ENCODE measurements around the gene PNPO. TPM values are rescaled to one million over a fixed set of nuclear protein-coding genes. Genes with fewer than 3 reads are reported as not detected.
A peak's percentile ranks its signal among the peaks of the same experiment; 100 is the strongest.
"Not testable (repeated sequence)": the region's sequence is repeated elsewhere in the genome, so short reads cannot be mapped to it uniquely, and the experiment has no call there.

The PNPO gene
- total RNA-seq, 2 experiments from 2014 or later: 28.0 to 30.4 TPM

GRCh38 chr17:47905221-47905733 lies 36.1 kb upstream of the PNPO start:
- DNase-seq: no peak
- H3K27me3 Mint-ChIP-seq: no peaks in the 10 kb centered on the region
- H3K9me3 Mint-ChIP-seq (ENCODE audit: low read depth): no peaks in the 10 kb centered on the region
- H3K36me3 Mint-ChIP-seq: peaks cover 15% of the 10 kb centered on the region
- peaks cover 24% of the 10 kb centered on the region for H3K4me1 Mint-ChIP-seq
- H3K27ac Mint-ChIP-seq: no peak overlapping the region
- CTCF ChIA-PET: interaction anchor here (0.9 to 2.2 kb wide), 4 partner anchors 15 to 32 kb away, joined by 3 to 6 read pairs (median 6); no protein-coding TSS in a partner anchor
- no peak for ATAC-seq
- no peak overlapping the region for H3K4me3 Mint-ChIP-seq

- peaks cover 22% of the 10 kb centered on the region for H3K4me1 Mint-ChIP-seq
- DNase-seq (no peak), ATAC-seq (no peak)
- H3K27ac Mint-ChIP-seq: no peak overlapping the region
- CTCF ChIA-PET: interaction anchor here (0.6 to 2.2 kb wide), 3 partner anchors 15 to 197 kb away, joined by 3 to 6 read pairs (median 5); no protein-coding TSS in a partner anchor
- no peaks in the 10 kb centered on the region for H3K9me3 Mint-ChIP-seq (ENCODE audit: low read depth)
- no peaks in the 10 kb centered on the region for H3K27me3 Mint-ChIP-seq
- H3K36me3 Mint-ChIP-seq: peaks cover 15% of the 10 kb centered on the region
- no peak overlapping the region for H3K4me3 Mint-ChIP-seq
Measured at GRCh38 chr17:47906443-47906842, 34.9 kb upstream of the PNPO start.

GRCh38 chr17:47907932-47908562 lies 33.3 kb upstream of the PNPO start:
- Mint-ChIP-seq H3K27ac (no peak overlapping the region), H3K27me3 (no peaks in the 10 kb centered on the region), H3K36me3 (peaks cover 16% of the 10 kb centered on the region), H3K4me1 (peaks cover 19% of the 10 kb centered on the region), H3K9me3 (ENCODE audit: low read depth) (no peaks in the 10 kb centered on the region), H3K4me3 (peak overlapping the region; percentile 20)
- CTCF ChIA-PET: interaction anchor here (1.0 to 1.4 kb wide), 2 partner anchors 41 to 62 kb away, joined by 3 to 4 read pairs; partner anchors contain the start of gene CDK5RAP3
- DNase-seq (no peak), ATAC-seq (no peak)

GRCh38 chr17:47913050-47913449 lies 28.3 kb upstream of the PNPO start:
- Mint-ChIP-seq H3K4me1 (peaks cover 12% of the 10 kb centered on the region), H3K27me3 (no peaks in the 10 kb centered on the region), H3K9me3 (ENCODE audit: low read depth) (no peaks in the 10 kb centered on the region), H3K36me3 (peaks cover 18% of the 10 kb centered on the region), H3K27ac (no peak overlapping the region), H3K4me3 (no peak overlapping the region)
- ATAC-seq (no peak), DNase-seq (no peak)
- CTCF ChIA-PET: no interaction called here

- CTCF ChIA-PET: no interaction called here
- DNase-seq: no peak
- H3K9me3 Mint-ChIP-seq (ENCODE audit: low read depth): no peaks in the 10 kb centered on the region
- peaks cover 15% of the 10 kb centered on the region for H3K36me3 Mint-ChIP-seq
- peaks cover 13% of the 10 kb centered on the region for H3K4me1 Mint-ChIP-seq
- no peaks in the 10 kb centered on the region for H3K27me3 Mint-ChIP-seq
- H3K27ac Mint-ChIP-seq: no peak overlapping the region
- no peak for ATAC-seq
- H3K4me3 Mint-ChIP-seq: no peak overlapping the region
Measured at GRCh38 chr17:47914306-47914948, 26.9 kb upstream of the PNPO start.

- no peak overlapping the region for H3K27ac Mint-ChIP-seq
- ATAC-seq (no peak), DNase-seq (no peak)
- H3K4me3 Mint-ChIP-seq: no peak overlapping the region
- H3K9me3 Mint-ChIP-seq (ENCODE audit: low read depth): no peaks in the 10 kb centered on the region
- CTCF ChIA-PET: interaction anchor here (0.6 to 1.3 kb wide), 2 partner anchors 26 to 75 kb away, joined by 3 read pairs; partner anchors contain the start of gene SCRN2
- H3K27me3 Mint-ChIP-seq: no peaks in the 10 kb centered on the region
- H3K4me1 Mint-ChIP-seq: peaks cover 11% of the 10 kb centered on the region
- peaks cover 15% of the 10 kb centered on the region for H3K36me3 Mint-ChIP-seq
Measured at GRCh38 chr17:47915776-47916398, 25.5 kb upstream of the PNPO start.

GRCh38 chr17:47916489-47917208 lies 24.7 kb upstream of the PNPO start:
- Mint-ChIP-seq H3K4me3 (no peak overlapping the region), H3K4me1 (peaks cover 11% of the 10 kb centered on the region), H3K27me3 (no peaks in the 10 kb centered on the region), H3K9me3 (ENCODE audit: low read depth) (no peaks in the 10 kb centered on the region), H3K36me3 (peaks cover 16% of the 10 kb centered on the region), H3K27ac (peak overlapping the region; percentile 29)
- no peak for ATAC-seq
- CTCF ChIA-PET: interaction anchor here (1.3 kb wide), 1 partner anchor 75 kb away, joined by 3 read pairs; the partner anchor contains the start of gene SCRN2
- DNase-seq: no peak

GRCh38 chr17:47917581-47917980 lies 23.8 kb upstream of the PNPO start:
- ATAC-seq (no peak), DNase-seq (no peak)
- CTCF ChIA-PET: no interaction called here
- no peak overlapping the region for H3K27ac Mint-ChIP-seq
- H3K4me1 Mint-ChIP-seq: peaks cover 11% of the 10 kb centered on the region
- H3K4me3 Mint-ChIP-seq: no peak overlapping the region
- H3K36me3 Mint-ChIP-seq: peaks cover 13% of the 10 kb centered on the region
- no peaks in the 10 kb centered on the region for H3K27me3 Mint-ChIP-seq
- no peaks in the 10 kb centered on the region for H3K9me3 Mint-ChIP-seq (ENCODE audit: low read depth)

GRCh38 chr17:47918006-47918405 lies 23.4 kb upstream of the PNPO start:
- peaks cover 11% of the 10 kb centered on the region for H3K4me1 Mint-ChIP-seq
- H3K27me3 Mint-ChIP-seq: no peaks in the 10 kb centered on the region
- DNase-seq (no peak), ATAC-seq (no peak)
- H3K27ac Mint-ChIP-seq: no peak overlapping the region
- CTCF ChIA-PET: interaction anchor here (1.2 kb wide), 1 partner anchor 28 kb away, joined by 3 read pairs; no protein-coding TSS in a partner anchor
- no peaks in the 10 kb centered on the region for H3K9me3 Mint-ChIP-seq (ENCODE audit: low read depth)
- peaks cover 13% of the 10 kb centered on the region for H3K36me3 Mint-ChIP-seq
- H3K4me3 Mint-ChIP-seq: no peak overlapping the region

- H3K36me3 Mint-ChIP-seq: peaks cover 13% of the 10 kb centered on the region
- CTCF ChIA-PET: interaction anchor here (0.7 to 1.2 kb wide), 2 partner anchors 22 to 29 kb away, joined by 3 read pairs; partner anchors contain the start of gene PNPO
- peaks cover 11% of the 10 kb centered on the region for H3K4me1 Mint-ChIP-seq
- ATAC-seq (no peak), DNase-seq (no peak)
- H3K9me3 Mint-ChIP-seq (ENCODE audit: low read depth): no peaks in the 10 kb centered on the region
- H3K4me3 Mint-ChIP-seq: no peak overlapping the region
- no peak overlapping the region for H3K27ac Mint-ChIP-seq
- no peaks in the 10 kb centered on the region for H3K27me3 Mint-ChIP-seq
Measured at GRCh38 chr17:47918991-47919390, 22.4 kb upstream of the PNPO start.

GRCh38 chr17:47919889-47920288 lies 21.5 kb upstream of the PNPO start:
- not testable (repeated sequence) for ATAC-seq

GRCh38 chr17:47924785-47925677 lies 16.3 kb upstream of the PNPO start:
- Mint-ChIP-seq H3K4me3 (no peak overlapping the region), H3K4me1 (peaks cover 14% of the 10 kb centered on the region), H3K27me3 (no peaks in the 10 kb centered on the region), H3K36me3 (peaks cover 19% of the 10 kb centered on the region), H3K9me3 (ENCODE audit: low read depth) (no peaks in the 10 kb centered on the region), H3K27ac (no peak overlapping the region)
- no peak for DNase-seq
- CTCF ChIA-PET: interaction anchor here (1.0 to 1.6 kb wide), 2 partner anchors 16 to 24 kb away, joined by 5 read pairs; partner anchors contain the start of gene PNPO
- ATAC-seq: no peak

More at GRCh38 chr17:47919889-47920288, 21.5 kb upstream of the PNPO start:
- DNase-seq; CTCF ChIA-PET; H3K27ac Mint-ChIP-seq; H3K27me3 Mint-ChIP-seq; H3K4me3 Mint-ChIP-seq; H3K9me3 Mint-ChIP-seq (ENCODE audit: low read depth): not testable (repeated sequence)
- peaks cover 11% of the 10 kb centered on the region for H3K4me1 Mint-ChIP-seq
- peaks cover 13% of the 10 kb centered on the region for H3K36me3 Mint-ChIP-seq
